Gastrocnemius medialis (tissue), 4 donors: Measurements from ENCODE around the gene EFNA5.

ENCODE experiments used
- POLR2A ChIP-seq, 2 donors: fragments of 450-650 bp; IDR thresholded peaks; one replicate each; pipeline ENCODE4 v1.6.1; 2017; ENCODE audit warnings: antibody characterized with exemption in 2 of 2, mild to moderate bottlenecking in 2 of 2, moderate library complexity in 2 of 2
- TF ChIP-seq, protein P1 (sequence below), 5 experiments: fragments of 450-650 bp in 3 of 5; fragments of 200-600 bp in 2 of 5; sonication (generic) in 2 of 5; IDR thresholded peaks in 4 of 5; conservative IDR thresholded peaks in 1 of 5; 1 replicate in 4 of 5; 2 replicates in 1 of 5; pipeline ENCODE4 v1.5.1; 2016 to 2019; ENCODE audit warnings: antibody characterized with exemption in 5 of 5, mild to moderate bottlenecking in 3 of 5, moderate library complexity in 3 of 5

DNA sequence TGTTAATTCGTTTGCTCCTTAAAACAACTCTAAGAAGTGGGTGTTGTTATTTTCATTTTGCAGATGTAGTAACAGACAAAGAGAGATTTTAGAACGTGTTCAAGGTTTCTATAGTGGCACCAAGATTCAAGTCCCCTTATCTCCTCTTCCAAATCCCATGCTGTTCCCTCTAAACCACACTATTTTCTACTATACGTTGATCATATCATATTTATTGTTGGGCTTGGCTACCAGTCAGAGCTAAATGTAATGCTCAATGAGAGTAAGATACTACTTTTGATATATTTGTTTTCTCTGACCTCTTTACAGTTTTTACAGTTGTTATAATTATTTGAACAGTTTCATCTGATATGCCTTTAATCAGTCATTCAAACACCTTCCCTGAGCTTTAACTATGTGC lies 212.9 kb downstream of the EFNA5 start:
- TF ChIP-seq, protein P1, sequence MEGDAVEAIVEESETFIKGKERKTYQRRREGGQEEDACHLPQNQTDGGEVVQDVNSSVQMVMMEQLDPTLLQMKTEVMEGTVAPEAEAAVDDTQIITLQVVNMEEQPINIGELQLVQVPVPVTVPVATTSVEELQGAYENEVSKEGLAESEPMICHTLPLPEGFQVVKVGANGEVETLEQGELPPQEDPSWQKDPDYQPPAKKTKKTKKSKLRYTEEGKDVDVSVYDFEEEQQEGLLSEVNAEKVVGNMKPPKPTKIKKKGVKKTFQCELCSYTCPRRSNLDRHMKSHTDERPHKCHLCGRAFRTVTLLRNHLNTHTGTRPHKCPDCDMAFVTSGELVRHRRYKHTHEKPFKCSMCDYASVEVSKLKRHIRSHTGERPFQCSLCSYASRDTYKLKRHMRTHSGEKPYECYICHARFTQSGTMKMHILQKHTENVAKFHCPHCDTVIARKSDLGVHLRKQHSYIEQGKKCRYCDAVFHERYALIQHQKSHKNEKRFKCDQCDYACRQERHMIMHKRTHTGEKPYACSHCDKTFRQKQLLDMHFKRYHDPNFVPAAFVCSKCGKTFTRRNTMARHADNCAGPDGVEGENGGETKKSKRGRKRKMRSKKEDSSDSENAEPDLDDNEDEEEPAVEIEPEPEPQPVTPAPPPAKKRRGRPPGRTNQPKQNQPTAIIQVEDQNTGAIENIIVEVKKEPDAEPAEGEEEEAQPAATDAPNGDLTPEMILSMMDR (IDR thresholded peaks at IDR 0.05 in 4 of 5, conservative IDR thresholded peaks at IDR 0.05 in 1 of 5): no peak
- TF ChIP-seq POLR2A (IDR thresholded peaks at IDR 0.05): no peak
